ACHN (cell line): Measurements from ENCODE around the gene FAM72B.
"Not testable (repeated sequence)": the region's sequence is repeated elsewhere in the genome, so short reads cannot be mapped to it uniquely, and the experiment has no call there.

Experiments used
- DNase-seq: peaks from one replicate; pipeline ENCODE4 v3.0.0-alpha.2; 2015
- in situ Hi-C: cut with HindIII; loops from 2 replicates; pipeline ENCODE4 v1.10.0; 2017; ENCODE audit warnings: low sequenced_read_pairs, low pct_ligation_motif_present, low pct_unique_long_range_greater_than_20kb

The FAM72B gene

GRCh38 chr1:121160118-121160517, 24.0 kb downstream of the FAM72B start:
- in situ Hi-C loops = not testable (repeated sequence)

GRCh38 chr1:121157609-121158008, 26.5 kb downstream of the FAM72B start:
- in situ Hi-C loops = not testable (repeated sequence)

More at GRCh38 chr1:121160118-121160517, 24.0 kb downstream of the FAM72B start:
- DNase-seq = not testable (repeated sequence)

GRCh38 chr1:121156958-121157603, 27.1 kb downstream of the FAM72B start:
- DNase-seq, in situ Hi-C loops: not testable (repeated sequence)

More at GRCh38 chr1:121157609-121158008, 26.5 kb downstream of the FAM72B start:
- DNase-seq = not testable (repeated sequence)

- in situ Hi-C loops = not testable (repeated sequence)
- peak; percentile 28 for DNase-seq
These were observed 28.3 kb downstream of the FAM72B start for GRCh38 chr1:121155671-121156358.

- in situ Hi-C loops, DNase-seq: not testable (repeated sequence)
These were observed 29.3 kb downstream of the FAM72B start for GRCh38 chr1:121154811-121155210.

- DNase-seq, in situ Hi-C loops: not testable (repeated sequence)
These were observed 31.4 kb downstream of the FAM72B start for GRCh38 chr1:121152788-121153187.

GRCh38 chr1:121151294-121151693, 32.8 kb downstream of the FAM72B start:
- in situ Hi-C loops = not testable (repeated sequence)

GRCh38 chr1:121148489-121149190, 35.5 kb downstream of the FAM72B start:
- DNase-seq, in situ Hi-C loops: not testable (repeated sequence)

More at GRCh38 chr1:121151294-121151693, 32.8 kb downstream of the FAM72B start:
- not testable (repeated sequence) for DNase-seq

GRCh38 chr1:121140393-121140792, 43.7 kb downstream of the FAM72B start:
- DNase-seq, in situ Hi-C loops: not testable (repeated sequence)

GRCh38 chr1:121131494-121131893, 52.6 kb downstream of the FAM72B start:
- DNase-seq, in situ Hi-C loops: not testable (repeated sequence)

GRCh38 chr1:121118480-121118824, 65.7 kb downstream of the FAM72B start:
- DNase-seq, in situ Hi-C loops: not testable (repeated sequence)
